Measurements from ENCODE around the gene WEE1. TPM values are rescaled to one million over a fixed set of nuclear protein-coding genes. Genes with fewer than 3 reads are reported as not detected.
A peak's percentile ranks its signal among the peaks of the same experiment; 100 is the strongest.
"Not testable (repeated sequence)": the region's sequence is repeated elsewhere in the genome, so short reads cannot be mapped to it uniquely, and the experiment has no call there.

WEE1 gene
- total RNA-seq, 2 donors from 2014 or later = 16.7 to 24.0 TPM

DNA sequence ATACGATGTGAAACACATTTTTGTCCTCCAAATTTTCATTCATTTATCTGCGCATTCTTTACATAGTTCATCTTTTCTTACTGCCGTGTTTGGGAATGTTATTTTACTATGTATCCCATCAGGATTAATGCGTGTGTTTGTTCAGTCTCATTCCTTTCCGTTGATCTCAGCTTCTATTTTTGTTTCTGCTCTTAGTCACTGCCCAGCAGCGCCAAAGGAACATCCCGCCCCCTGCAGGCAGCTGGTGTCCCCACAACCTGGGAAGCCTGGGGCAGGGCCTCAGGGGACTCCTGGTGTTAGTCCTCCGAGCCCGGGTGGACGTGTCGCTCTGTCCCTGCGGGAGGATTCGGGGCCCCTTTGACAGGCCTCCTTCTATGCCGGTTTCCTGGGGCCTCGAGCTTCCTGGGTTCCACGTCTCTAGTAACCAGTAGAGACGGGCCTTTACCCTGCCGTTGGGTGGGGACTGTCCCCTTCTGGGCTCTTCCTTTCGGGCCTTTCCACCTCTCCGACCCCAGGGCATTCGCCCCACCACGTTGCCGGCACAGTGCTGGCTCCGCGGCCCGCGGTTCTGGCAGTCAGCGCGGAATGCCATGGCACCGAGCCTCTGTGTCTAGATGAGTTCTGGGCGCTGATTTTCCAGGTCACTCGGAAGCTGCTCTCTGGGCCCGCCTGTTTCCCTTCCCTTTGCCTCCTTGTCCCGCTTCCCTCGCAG is 39.8 kb downstream of the WEE1 start:
- peak; percentile 98 for DNase-seq (ENCODE audit: low spot score)
- intact Hi-C loops (cut with DNase I) = loop anchor here (5.0 to 10.0 kb wide), 2 partner anchors 41 to 142 kb away; partner anchors contain the start of gene WEE1 (in 1 of the 2)

DNA sequence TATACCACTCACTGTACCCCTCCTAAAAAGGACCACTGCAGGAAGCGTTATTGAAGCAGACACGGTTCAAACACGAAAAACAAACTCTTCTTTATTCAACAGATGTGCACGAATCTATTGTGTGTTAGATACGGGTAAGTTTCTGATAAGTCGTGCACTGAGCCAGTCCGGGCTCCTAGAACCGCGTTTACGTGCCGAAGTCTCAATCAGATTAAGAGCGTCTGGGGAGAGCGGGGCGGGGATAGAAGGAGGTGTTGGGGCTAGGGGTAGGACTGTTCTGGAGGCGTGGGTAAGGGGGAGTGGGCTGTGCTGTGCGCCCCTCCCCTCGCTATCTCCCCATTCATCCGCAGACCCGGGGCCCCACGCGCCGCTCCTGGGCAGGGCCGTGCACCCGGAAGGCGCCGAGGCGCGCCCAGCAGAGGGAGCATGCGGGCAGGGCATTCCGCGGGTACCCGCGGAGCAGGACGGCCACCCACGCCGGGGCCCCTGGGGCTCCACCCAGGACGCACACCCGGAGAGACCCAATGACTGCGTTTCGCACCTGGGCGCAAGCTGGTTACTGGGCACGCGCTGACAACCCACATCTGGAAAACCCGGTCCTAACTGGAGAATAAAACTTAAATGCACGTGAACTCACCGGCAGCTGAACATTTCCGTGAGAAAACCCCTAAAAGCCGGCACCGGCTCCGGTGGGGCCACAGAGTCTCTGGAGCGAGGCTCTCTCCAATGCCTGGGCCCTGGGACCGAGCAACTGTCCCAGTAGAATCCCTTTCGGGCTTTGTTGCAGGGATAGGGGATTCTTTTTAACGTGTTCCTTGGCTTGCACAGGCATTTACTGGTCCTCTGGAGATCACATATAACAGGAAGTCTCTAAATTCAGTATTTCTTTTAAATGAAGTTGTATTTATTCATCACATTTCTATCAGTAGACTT is 40.6 kb downstream of the WEE1 start:
- peak; percentile 95 for DNase-seq (ENCODE audit: low spot score)
- intact Hi-C loops (cut with DNase I) = loop anchor here (5.0 to 10.0 kb wide), 2 partner anchors 42 to 141 kb away; partner anchors contain the start of gene WEE1 (in 1 of the 2)

DNA sequence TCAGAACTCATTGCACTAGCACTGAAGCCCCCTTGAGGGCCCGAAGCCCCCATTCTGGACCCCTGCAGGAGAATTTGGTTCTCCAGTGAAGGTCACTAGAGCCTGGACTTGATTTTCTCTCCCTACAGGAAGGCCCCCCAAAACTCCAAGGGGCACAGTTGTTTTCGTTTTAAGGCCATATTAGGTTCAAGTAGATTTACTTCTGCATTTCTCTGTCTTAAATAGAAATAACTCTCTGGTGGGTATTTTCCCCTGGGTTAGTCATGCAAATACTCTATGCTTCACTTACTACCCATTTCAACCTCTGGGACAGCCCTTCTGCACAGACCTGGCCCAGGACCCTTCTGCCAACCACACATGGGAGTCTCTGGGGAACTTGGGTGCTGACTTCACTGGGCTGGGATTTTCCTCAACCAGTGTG is 41.6 kb downstream of the WEE1 start:
- intact Hi-C loops (cut with DNase I) = loop anchor here (5.0 to 10.0 kb wide), 2 partner anchors 47 to 140 kb away; partner anchors contain the start of gene SWAP70 (in 1 of the 2)

DNA sequence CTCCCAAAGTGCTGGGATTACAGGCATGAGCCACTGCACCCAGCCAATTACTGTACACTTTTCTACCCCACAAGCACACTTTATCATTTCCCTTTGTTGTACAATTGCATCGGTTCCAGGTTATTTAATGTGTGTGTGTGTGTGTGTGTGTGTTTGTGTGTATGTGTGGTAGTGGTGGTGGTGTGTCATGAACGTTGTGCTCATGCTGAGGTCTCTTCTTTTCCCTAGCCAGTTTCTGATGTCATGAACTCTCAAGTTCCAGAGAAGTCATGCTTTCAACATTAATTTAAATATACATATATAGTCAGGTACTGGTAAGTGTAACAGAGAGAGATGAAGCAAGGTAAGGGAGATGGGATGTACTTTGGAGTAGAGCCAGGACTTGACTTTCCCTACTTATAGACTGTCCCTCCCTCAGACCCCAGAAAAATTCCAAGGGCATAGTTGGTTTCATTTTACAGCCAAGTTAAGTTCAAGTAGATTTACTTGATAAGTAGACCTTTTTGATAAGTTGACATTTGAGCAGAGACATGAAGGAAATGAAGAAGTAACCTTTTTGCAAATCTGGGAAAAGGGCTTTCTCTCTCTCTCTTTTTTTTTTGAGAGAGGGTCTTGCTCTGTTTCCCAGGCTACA is 42.7 kb downstream of the WEE1 start:
- DNase-seq (ENCODE audit: low spot score) = no peak
- intact Hi-C loops (cut with DNase I) = loop anchor here (5.0 to 10.0 kb wide), 2 partner anchors 46 to 139 kb away; partner anchors contain the start of gene SWAP70 (in 1 of the 2)

More for the DNA sequence above, 41.6 kb downstream of the WEE1 start:
- no peak for DNase-seq (ENCODE audit: low spot score)

DNA sequence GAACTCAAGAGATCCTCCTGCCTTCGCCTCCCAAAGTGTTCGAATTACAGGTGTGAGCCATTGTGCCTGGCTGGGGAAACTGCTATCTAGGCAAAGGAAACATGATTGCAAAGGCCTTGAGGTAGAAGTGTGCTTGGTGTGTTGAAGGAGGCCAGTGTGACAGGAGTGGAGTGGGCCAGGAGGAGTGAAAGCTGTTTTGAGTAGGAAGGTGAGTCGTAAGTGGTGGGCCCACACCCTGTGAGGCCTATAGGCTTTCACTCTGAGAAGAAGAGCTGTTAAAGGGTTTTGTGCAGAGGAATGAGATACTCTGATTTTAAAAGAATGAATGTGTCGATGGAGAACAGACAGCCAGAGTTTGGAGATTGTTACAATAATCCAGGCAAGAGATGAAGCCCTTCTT is 43.4 kb downstream of the WEE1 start:
- no peak for DNase-seq (ENCODE audit: low spot score)
- intact Hi-C loops (cut with DNase I) = loop anchor here (5.0 to 10.0 kb wide), 2 partner anchors 45 to 138 kb away; partner anchors contain the start of gene SWAP70 (in 1 of the 2)

DNA sequence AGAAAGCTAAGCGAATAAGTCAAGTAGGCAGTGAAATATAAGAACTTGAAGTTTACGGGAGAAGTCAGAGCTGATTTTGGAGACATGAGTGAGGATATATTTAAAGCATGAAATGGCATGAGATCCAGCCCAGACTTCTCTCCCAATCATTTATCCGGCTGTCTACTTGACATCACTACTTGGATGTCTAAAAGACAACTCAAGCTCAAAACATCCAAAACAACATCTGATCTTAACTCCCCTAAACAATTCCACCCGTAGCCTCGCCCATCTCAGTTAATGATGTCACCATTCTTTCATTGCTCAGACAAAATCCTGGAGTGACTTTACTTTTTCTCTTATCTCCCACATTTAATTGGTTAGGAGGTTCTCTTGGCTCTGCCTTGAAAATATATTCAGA is 44.5 kb downstream of the WEE1 start:
- DNase-seq (ENCODE audit: low spot score) = no peak
- intact Hi-C loops (cut with DNase I) = loop anchor here (5.0 to 10.0 kb wide), 2 partner anchors 44 to 137 kb away; partner anchors contain the start of gene SWAP70 (in 1 of the 2)

DNA sequence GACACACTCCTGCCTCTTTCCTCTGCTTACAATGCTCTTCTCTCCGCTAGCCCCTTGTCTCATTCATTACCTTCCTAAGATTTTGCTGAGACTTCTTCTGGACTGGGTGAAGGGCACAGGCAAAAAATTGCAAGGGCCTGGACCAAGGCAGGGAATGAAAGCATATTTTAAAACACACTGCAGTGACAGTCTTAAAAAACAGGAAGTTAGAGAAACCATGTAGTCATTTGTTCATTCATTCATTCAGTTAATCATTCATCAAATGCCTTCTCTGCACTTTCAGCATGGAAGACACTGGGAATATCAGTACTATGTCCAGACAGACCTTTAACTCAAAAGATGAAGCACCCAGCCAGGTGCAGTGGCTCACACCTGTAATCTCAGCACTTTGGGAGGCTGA is 45.5 kb downstream of the WEE1 start:
- no peak for DNase-seq (ENCODE audit: low spot score)
- intact Hi-C loops (cut with DNase I) = loop anchor here (5.0 to 10.0 kb wide), 2 partner anchors 43 to 136 kb away; partner anchors contain the start of gene SWAP70 (in 1 of the 2)

DNA sequence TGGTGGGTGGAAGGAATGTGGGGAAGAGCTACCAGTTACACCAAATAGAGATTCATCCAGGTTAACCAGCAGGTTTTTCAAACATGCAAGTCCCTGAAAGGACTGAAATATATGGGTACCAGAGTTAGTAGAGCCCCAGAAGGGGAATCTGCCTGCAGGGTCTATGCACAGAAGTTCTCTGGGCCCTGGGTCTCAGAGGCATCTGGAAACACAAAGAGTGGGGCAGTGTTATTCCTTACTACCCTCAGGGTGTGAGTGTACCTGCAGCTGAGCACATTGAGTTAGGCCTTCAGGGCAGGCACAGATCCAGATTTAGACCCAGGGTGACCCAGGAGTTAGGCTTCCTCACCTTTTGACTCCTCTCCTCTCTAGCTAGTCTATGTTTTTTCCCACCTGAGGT is 46.5 kb downstream of the WEE1 start:
- intact Hi-C loops (cut with DNase I) = loop anchor here (5.0 to 10.0 kb wide), 3 partner anchors 42 to 135 kb away; partner anchors contain the start of gene SWAP70 (in 1 of the 2)
- no peak for DNase-seq (ENCODE audit: low spot score)

DNA sequence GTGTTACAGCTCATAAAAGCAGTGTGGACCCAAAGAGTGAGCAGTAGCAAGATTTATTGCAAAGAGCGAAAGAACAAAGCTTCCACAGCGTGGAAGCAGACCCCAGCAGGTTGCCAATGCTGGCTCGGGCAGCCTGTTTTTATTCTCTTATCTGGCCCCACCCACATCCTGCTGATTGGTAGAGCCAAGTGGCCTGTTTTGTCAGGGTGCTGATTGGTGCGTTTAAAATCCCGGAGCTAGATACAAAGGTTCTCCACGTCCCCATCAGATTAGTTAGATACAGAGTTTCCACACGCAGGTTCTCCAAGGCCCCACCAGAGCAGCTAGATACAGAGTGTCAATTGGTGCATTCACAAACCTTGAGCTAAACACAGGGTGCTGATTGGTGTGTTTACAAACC is 48.9 kb downstream of the WEE1 start:
- DNase-seq (ENCODE audit: low spot score) = not testable (repeated sequence)
- intact Hi-C loops (cut with DNase I) = loop anchor here in 1 of 2 donors (10.0 kb wide), 1 partner anchor 112 kb away; no protein-coding TSS in a partner anchor

DNA sequence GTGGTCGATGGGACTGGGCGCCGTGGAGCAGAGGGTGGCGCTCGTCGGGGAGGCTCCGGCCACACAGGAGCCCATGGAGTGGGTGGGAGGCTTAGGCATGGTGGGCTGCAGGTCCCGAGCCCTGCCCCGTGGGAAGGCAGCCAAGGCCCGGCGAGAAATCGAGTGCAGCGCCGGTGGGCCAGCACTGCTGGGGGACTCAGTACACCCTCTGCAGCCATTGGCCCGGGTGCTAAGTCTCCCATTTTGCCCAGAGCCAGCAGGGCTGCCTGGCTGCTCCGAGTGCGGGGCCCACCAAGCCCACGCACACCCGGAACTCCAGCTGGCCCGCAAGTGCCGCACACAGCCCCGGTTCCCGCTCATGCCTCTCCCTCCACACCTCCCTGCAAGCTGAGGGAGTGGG is 49.6 kb downstream of the WEE1 start:
- not testable (repeated sequence) for DNase-seq (ENCODE audit: low spot score)
- intact Hi-C loops (cut with DNase I) = loop anchor here in 1 of 2 donors (10.0 kb wide), 1 partner anchor 112 kb away; no protein-coding TSS in a partner anchor

DNA sequence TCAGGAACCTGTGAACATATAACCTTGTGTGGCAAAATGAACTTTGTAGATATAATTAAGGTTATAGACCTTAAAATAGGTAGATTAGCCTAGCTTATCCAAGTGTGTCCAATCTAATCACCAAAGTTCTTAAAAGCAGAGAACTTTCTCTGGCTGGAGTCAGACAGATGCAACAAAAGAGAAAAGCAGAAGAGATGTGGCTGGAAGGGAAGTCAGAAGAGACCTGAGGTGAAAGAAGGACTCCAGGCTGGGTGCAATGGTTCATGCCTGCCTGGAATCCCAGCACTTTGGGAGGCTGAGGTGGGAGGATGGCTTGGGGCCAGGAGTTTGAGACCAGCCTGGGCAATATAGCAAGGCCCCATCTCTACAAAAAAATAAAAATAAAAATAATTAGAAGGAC is 51.0 kb downstream of the WEE1 start:
- intact Hi-C loops (cut with DNase I) = loop anchor here in 1 of 2 donors (10.0 kb wide), 1 partner anchor 110 kb away; no protein-coding TSS in a partner anchor
- DNase-seq (ENCODE audit: low spot score) = no peak

DNA sequence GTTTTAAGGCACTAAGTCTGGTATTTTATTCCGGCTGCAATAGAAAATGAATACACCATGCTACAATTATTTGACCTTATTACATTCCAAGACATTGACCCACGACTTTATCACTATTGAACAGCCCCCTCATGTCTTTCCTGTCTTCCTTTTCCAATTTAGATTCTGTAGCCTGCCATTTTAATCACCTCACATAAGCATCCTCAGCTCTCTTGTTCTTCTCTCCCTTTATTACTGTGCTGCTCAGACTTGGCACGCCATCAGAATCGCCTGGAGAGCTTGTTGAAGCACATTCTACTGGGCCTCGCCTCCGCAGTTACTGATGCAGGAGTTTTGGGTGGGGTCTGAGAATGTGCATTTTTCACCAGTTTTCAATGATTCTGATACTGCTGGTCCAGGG is 51.7 kb downstream of the WEE1 start:
- intact Hi-C loops (cut with DNase I) = loop anchor here in 1 of 2 donors (10.0 kb wide), 1 partner anchor 110 kb away; no protein-coding TSS in a partner anchor
- no peak for DNase-seq (ENCODE audit: low spot score)

DNA sequence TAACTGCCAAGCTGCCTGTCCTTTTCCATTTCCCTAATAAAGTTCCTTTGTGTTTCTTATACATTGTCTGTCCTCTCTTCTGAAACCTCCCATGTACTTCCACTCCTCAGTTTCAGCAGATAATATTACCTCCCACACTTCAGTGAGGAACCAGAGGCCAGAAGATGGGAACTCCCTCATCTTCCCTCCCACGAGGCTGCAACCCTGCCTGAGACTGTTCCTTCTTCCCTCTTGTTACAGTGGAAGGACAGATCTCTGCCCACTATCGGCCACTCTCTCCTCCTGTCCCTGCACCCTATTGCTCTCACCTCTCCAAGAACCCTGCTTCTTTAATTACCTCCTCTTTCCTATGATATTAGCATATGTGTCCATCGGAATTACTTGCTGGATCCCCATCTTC is 52.3 kb downstream of the WEE1 start:
- DNase-seq (ENCODE audit: low spot score) = no peak
- intact Hi-C loops (cut with DNase I) = loop anchor here in 1 of 2 donors (10.0 kb wide), 1 partner anchor 109 kb away; no protein-coding TSS in a partner anchor

DNA sequence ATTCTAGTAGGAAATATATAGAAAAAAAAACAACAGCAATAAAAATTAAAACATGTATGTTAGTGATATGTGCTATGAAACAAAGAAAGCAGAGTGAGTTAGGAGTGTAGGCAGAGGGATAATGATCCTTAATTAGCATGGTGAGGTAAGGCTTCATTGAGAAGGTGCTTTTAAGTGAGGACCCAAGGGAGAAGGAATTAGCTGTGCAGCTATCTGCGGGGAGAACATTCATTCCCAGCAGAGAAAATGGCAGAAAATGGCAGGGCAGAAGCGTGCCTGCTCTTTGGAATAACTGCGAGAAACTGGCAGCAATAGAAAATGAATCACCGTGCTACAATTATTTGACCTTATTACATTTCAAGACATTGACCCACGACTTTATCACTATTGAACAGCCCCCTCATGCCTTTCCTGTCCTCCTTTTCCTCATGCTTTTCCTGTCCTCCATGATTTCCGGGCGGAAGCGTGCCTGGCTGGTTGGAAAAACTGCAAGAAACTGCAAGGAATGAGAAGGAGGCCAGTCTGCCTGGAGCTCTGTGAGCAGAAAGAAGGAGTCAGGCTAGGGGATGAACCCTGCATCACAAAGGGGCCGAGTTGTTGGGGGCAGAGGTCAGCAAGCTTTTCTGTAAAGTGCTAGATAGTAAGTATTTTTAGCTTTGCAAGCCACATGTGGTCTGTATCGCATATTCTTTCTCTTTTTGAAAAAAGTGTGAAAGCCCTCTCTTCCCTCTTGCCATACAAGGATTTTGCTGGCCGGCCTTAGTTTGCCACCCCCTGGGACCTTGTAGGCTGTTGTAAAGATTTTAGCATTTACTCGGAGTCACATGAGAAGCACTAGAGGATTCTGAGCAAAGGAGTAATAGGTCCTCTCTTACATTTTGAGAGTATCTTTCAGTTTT is 53.3 kb downstream of the WEE1 start:
- no peak for DNase-seq (ENCODE audit: low spot score)
- intact Hi-C loops (cut with DNase I) = loop anchor here in 1 of 2 donors (10.0 kb wide), 1 partner anchor 108 kb away; no protein-coding TSS in a partner anchor

DNA sequence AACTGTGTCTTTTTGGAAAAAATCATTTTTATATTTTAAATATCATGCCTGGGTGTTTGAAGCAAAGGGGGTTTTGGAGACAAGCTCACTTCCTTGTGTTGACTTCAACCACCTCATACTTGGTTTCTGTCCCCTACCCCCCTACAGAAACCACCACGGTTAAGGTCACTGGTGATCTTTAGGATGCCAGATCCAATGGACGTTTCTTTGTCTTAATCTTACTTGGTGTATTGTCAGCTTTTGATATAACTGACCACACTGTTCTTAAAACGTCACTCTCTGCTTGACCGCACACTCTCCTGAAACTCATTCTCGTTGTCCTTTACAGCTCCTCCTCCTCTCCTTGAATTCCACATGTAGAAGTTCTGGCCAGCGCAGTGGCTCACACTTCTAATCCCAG is 55.6 kb downstream of the WEE1 start:
- intact Hi-C loops (cut with DNase I) = loop anchor here in 1 of 2 donors (10.0 kb wide), 1 partner anchor 106 kb away; no protein-coding TSS in a partner anchor
- no peak for DNase-seq (ENCODE audit: low spot score)

DNA sequence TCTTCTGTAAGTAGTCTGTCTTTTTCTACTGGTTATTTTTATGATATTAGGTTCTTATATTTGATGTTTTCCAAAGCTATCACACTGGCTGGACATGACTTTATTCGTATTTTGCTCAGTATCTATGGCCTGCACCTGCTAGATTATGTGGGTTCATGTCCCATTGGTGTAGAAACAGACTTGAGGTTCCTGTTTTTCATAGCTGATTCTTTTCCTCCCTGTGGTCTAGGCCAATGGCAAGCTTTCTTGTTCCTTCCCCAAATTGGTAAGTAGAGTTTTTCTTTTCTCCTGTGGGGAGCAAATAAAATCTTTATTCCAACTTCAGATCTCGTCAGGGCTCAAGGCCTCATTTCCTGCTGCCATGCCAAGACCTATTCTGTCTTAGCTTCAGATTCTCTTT is 60.2 kb downstream of the WEE1 start:
- intact Hi-C loops (cut with DNase I) = no loop called here
- DNase-seq (ENCODE audit: low spot score) = no peak

DNA sequence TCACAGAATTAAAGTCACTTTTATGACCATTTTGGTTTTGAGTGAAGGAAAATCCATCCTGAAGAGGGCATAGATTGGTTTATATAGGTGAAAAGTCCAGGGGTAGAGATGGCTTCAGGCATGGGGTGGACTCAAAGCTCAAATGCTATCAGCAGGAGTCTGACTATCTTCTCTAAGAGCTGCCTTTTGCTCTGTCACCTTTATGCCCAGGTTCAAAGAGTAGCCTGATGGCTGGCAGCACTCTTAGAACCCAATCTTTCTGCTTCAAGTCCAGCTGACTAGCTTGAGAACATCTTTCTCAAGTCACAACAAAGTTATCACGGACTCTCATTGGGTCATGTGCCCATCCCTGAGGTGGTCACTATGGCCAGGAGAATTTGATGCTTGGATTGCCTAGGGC is 63.2 kb downstream of the WEE1 start:
- DNase-seq (ENCODE audit: low spot score) = no peak
- intact Hi-C loops (cut with DNase I) = no loop called here

DNA sequence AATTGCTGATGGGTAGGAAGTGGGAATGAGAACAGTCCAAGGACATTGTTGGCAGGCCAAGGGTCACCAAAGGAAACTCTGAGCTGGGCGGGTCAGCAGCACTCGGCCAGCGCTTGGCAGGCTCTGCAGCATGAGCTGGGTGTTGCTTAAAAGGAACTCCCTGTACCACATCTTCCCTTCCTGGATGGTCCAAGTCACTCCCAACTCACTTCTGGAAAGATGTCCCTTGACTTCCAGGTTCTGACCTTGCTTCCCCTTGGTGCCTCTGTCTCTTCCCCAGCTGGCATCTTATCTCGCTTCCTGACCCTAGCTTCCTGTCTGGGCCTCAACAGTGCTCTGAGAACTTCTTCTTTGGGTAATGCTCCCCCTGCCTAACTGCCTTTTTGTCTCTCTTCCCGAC is 65.6 kb downstream of the WEE1 start:
- DNase-seq (ENCODE audit: low spot score) = peak; percentile 89
- intact Hi-C loops (cut with DNase I) = no loop called here
